HCT116 (cell line): ENCODE results near the gene SLK. TPM values are rescaled to one million over a fixed set of nuclear protein-coding genes. Genes with fewer than 3 reads are reported as not detected.

Source experiments
- ATAC-seq: fragments of 200-7000 bp; cut with Tn5 transposase; 2 replicates; pipeline ENCODE4 v1.9.1; 2020; ENCODE audit warnings: mild to moderate bottlenecking, moderate library complexity
- BruUV-seq: library from RNA; stranded (reverse); fragments of 400-500 nt; replicated peaks from 2 replicates; lab custom pipeline; 2021; lab: Mats Ljungman, UMichigan
- CTCF ChIA-PET: fragments of 300-600 bp; sonication (Branson Sonifier 250); formaldehyde crosslinking; loops from one replicate; lab custom pipeline; 2021; ENCODE audit warnings: antibody characterized with exemption; lab: Charles Lee
- POLR2A ChIA-PET: fragments of 300-600, 350-600 bp; sonication (Branson Sonifier 250); formaldehyde crosslinking; loops from one replicate; lab custom pipeline; 2021; ENCODE audit warnings: antibody characterized with exemption; lab: Charles Lee
- RAD21 ChIA-PET, 2 experiments: fragments of 300-600 bp; sonication (Branson Sonifier 250); formaldehyde crosslinking; loops; one replicate each; lab custom pipeline; 2023; ENCODE audit warnings: low total read pairs in 2 of 2; ENCODE audit not compliant: uncharacterized antibody in 2 of 2, unreplicated experiment in 2 of 2, low non-redundant PET in 1 of 2; lab: Charles Lee
- DNase-seq: peaks from one replicate; pipeline ENCODE4 v3.0.0-alpha.2; 2010; ENCODE audit warnings: low read depth, low spot score
- H2AFZ ChIP-seq: fragments of 200-600 bp; shearing (Covaris generic), sonication (generic); 2 replicates; pipeline ENCODE4 v1.6.1; 2017; ENCODE audit warnings: low read depth, mixed run types, mixed read lengths, antibody characterized with exemption, low read length; ENCODE audit not compliant: poor library complexity, severe bottlenecking
- H3K27ac ChIP-seq: 2 replicates; pipeline ENCODE4 v1.5.1; 2012; ENCODE audit warnings: low read depth, low read length
- H3K27me3 ChIP-seq: fragments of 200-600 bp; sonication (generic); 2 replicates; pipeline ENCODE4 v1.6.1; 2016; ENCODE audit warnings: mixed run types, low read length, mixed read lengths; ENCODE audit not compliant: insufficient read depth
- H3K36me3 ChIP-seq, 2 experiments: fragments of 200-500 bp in 1 of 2; fragments of 200-600 bp in 1 of 2; sonication (Bioruptor generic) in 1 of 2; sonication (generic) in 1 of 2; 2 replicates each; pipeline versions ENCODE4 v1.5.1 to v1.6.1; 2014 to 2016; ENCODE audit warnings: low read length in 2 of 2, inconsistent platforms in 1 of 2, mixed read lengths in 1 of 2, mixed run types in 1 of 2; ENCODE audit not compliant: insufficient read depth in 2 of 2, control insufficient read depth in 1 of 2
- H3K4me1 ChIP-seq, 2 experiments: fragments of 200-600 bp in 1 of 2; sonication (generic) in 1 of 2; 2 replicates each; pipeline versions ENCODE4 v1.5.1 to v1.6.1; 2012 to 2017; ENCODE audit warnings: low read length in 2 of 2, inconsistent platforms in 1 of 2, mild to moderate bottlenecking in 1 of 2, mixed read lengths in 1 of 2, mixed run types in 1 of 2, moderate library complexity in 1 of 2; ENCODE audit not compliant: insufficient read depth in 2 of 2, control insufficient read depth in 1 of 2
- H3K4me2 ChIP-seq: fragments of 200-600 bp; sonication (generic); 2 replicates; pipeline ENCODE4 v1.6.1; 2017; ENCODE audit warnings: mixed run types, low read length, mixed read lengths
- H3K4me3 ChIP-seq, 2 experiments: fragments of 200-600 bp in 1 of 2; sonication (generic) in 1 of 2; replicated peaks in 1 of 2; 2 replicates each; pipeline ENCODE4 v1.5.1; 2011 to 2016; ENCODE audit warnings: low read length in 2 of 2, control low read depth in 1 of 2, low read depth in 1 of 2, mild to moderate bottlenecking in 1 of 2, mixed read lengths in 1 of 2, mixed run types in 1 of 2
- H3K79me2 ChIP-seq: fragments of 200-600 bp; sonication (generic); 2 replicates; pipeline ENCODE4 v1.6.1; 2017; ENCODE audit warnings: mild to moderate bottlenecking, mixed run types, low read length, moderate library complexity, mixed read lengths; ENCODE audit not compliant: insufficient read depth
- H3K9ac ChIP-seq: fragments of 200-600 bp; sonication (generic); 2 replicates; pipeline ENCODE4 v1.6.1; 2016; ENCODE audit warnings: low read length, mixed read lengths
- H3K9me2 ChIP-seq: fragments of 200-600 bp; sonication (generic), shearing (Covaris generic); 2 replicates; pipeline ENCODE4 v1.6.1; 2017; ENCODE audit warnings: mixed run types, mild to moderate bottlenecking, moderate library complexity; ENCODE audit not compliant: insufficient read depth
- H3K9me3 ChIP-seq, 2 experiments: fragments of 200-500 bp in 1 of 2; fragments of 200-600 bp in 1 of 2; sonication (Bioruptor generic) in 1 of 2; sonication (generic) in 1 of 2; 2 replicates each; pipeline ENCODE4 v1.6.1; 2014 to 2017; ENCODE audit warnings: low read length in 2 of 2, mixed read lengths in 2 of 2, inconsistent platforms in 1 of 2, low read depth in 1 of 2, mild to moderate bottlenecking in 1 of 2, mixed run types in 1 of 2, moderate library complexity in 1 of 2; ENCODE audit not compliant: control insufficient read depth in 1 of 2, insufficient read depth in 1 of 2
- H4K20me1 ChIP-seq: fragments of 200-600 bp; sonication (generic), shearing (Covaris generic); 2 replicates; pipeline ENCODE4 v1.6.1; 2017; ENCODE audit warnings: mixed run types, mild to moderate bottlenecking, moderate library complexity; ENCODE audit not compliant: insufficient read depth
- CTCF ChIP-seq, 3 experiments: fragments of 200-600 bp in 1 of 3; sonication (generic) in 1 of 3; IDR thresholded peaks in 2 of 3; conservative IDR thresholded peaks in 1 of 3; 2 replicates each; pipeline ENCODE4 v1.5.1; 2012 to 2017; ENCODE audit warnings: low read depth in 2 of 3, low read length in 2 of 3, antibody characterized with exemption in 1 of 3, borderline replicate concordance in 1 of 3, control low read depth in 1 of 3, mild to moderate bottlenecking in 1 of 3, mixed read lengths in 1 of 3, mixed run types in 1 of 3, moderate library complexity in 1 of 3; ENCODE audit not compliant: insufficient read depth in 1 of 3
- ELF1 ChIP-seq: IDR thresholded peaks from 2 replicates; pipeline ENCODE4 v1.6.1; 2012; ENCODE audit warnings: low read depth, borderline replicate concordance
- EZH2 ChIP-seq: fragments of 200-600 bp; sonication (generic); IDR thresholded peaks from 2 replicates; pipeline ENCODE4 v1.6.1; 2017; ENCODE audit warnings: antibody characterized with exemption, mixed run types
- POLR2AphosphoS5 ChIP-seq: IDR thresholded peaks from 2 replicates; pipeline ENCODE4 v1.6.1; 2011; ENCODE audit warnings: mild to moderate bottlenecking, low read depth, low read length, moderate library complexity
- SIN3A ChIP-seq: IDR thresholded peaks from 2 replicates; pipeline ENCODE4 v1.6.1; 2012; ENCODE audit warnings: low read depth
- ZFX ChIP-seq: fragments of 450-650 bp; IDR thresholded peaks from 2 replicates; pipeline ENCODE4 v1.6.1; 2017
- intact Hi-C: fragments of 100-400 bp; cut with micrococcal nuclease; formaldehyde crosslinking; loops from 2 replicates; pipeline ENCODE4 v1.10.0; 2022
- total RNA-seq: library from RNA; stranded (reverse); gene quantifications from one replicate; pipeline ENCODE4 v1.2.1, GENCODE V29; 2021; ENCODE audit not compliant: unreplicated experiment

The SLK gene
- total RNA-seq, 1 experiment from 2014 or later: 44.2 TPM

DNA sequence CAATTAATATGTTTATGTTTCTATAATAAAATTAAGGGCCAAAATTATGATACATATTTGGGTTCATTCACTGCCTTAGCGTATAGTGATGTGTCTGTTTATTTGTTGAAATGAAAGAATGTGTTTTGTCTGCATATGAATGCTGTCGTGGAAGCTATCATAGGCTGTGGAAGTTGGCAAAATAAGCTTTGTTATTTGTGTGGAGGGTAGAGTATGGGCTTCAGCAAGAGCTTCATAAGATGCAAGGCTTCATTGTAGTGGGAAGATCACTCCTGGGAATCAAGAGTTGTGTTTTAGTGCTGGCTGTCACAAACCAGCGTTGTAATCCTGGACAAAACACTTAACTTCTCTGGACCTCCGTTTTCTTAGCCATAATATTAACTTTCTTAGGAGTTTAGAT lies 2.5 kb downstream of the SLK start:
- Histone ChIP-seq H3K9me3 (no peaks in the 10 kb centered on the region), H4K20me1 (no peaks in the 10 kb centered on the region), H3K27ac (no peak overlapping the region), H2AFZ (no peak overlapping the region), H3K9me2 (no peaks in the 10 kb centered on the region), H3K4me2 (peak overlapping the region; percentile 89), H3K36me3 (no peaks in the 10 kb centered on the region; a peak in 1 of 4 replicates), H3K9ac (no peak overlapping the region), H3K79me2 (peaks cover 68% of the 10 kb centered on the region), H3K4me1 (peaks cover 24 to 40% of the 10 kb centered on the region in 2 experiments; a peak in 3 of 4 replicates), H3K4me3 (no peak overlapping the region), H3K27me3 (no peaks in the 10 kb centered on the region)
- ChIA-PET CTCF (interaction anchor here (1.2 kb wide), 1 partner anchor 13 kb away, joined by 4 read pairs; no protein-coding TSS in a partner anchor), RAD21 (no interaction called here), POLR2A (interaction anchor here (1.2 kb wide), 2 partner anchors 14 to 53 kb away, joined by 4 to 5 read pairs; no protein-coding TSS in a partner anchor)
- BruUV-seq: no TSS peak
- no peak for ATAC-seq
- intact Hi-C loops: loop anchor here (5.0 kb wide), 2 partner anchors 47 to 72 kb away; no protein-coding TSS in a partner anchor
- DNase-seq: no peak
- TF ChIP-seq EZH2 (no peak), ZFX (no peak), ELF1 (no peak), CTCF (IDR thresholded peaks at IDR 0.05 in 2 of 3, conservative IDR thresholded peaks at IDR 0.05 in 1 of 3; ENCODE audit: borderline replicate concordance in 1 of 3, insufficient read depth in 1 of 3, low read depth in 2 of 3, low read length in 2 of 3) (no peak), POLR2AphosphoS5 (no peak), SIN3A (no peak)
